Endothelial cell of hepatic sinusoid (primary cell): ENCODE results near the gene PRICKLE3.

Experiments used
- in situ Hi-C: cut with HindIII; loops from 2 replicates; pipeline ENCODE4 v1.10.0; 2017; ENCODE audit warnings: low sequenced_read_pairs

PRICKLE3 gene, protein sequence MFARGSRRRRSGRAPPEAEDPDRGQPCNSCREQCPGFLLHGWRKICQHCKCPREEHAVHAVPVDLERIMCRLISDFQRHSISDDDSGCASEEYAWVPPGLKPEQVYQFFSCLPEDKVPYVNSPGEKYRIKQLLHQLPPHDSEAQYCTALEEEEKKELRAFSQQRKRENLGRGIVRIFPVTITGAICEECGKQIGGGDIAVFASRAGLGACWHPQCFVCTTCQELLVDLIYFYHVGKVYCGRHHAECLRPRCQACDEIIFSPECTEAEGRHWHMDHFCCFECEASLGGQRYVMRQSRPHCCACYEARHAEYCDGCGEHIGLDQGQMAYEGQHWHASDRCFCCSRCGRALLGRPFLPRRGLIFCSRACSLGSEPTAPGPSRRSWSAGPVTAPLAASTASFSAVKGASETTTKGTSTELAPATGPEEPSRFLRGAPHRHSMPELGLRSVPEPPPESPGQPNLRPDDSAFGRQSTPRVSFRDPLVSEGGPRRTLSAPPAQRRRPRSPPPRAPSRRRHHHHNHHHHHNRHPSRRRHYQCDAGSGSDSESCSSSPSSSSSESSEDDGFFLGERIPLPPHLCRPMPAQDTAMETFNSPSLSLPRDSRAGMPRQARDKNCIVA

DNA sequence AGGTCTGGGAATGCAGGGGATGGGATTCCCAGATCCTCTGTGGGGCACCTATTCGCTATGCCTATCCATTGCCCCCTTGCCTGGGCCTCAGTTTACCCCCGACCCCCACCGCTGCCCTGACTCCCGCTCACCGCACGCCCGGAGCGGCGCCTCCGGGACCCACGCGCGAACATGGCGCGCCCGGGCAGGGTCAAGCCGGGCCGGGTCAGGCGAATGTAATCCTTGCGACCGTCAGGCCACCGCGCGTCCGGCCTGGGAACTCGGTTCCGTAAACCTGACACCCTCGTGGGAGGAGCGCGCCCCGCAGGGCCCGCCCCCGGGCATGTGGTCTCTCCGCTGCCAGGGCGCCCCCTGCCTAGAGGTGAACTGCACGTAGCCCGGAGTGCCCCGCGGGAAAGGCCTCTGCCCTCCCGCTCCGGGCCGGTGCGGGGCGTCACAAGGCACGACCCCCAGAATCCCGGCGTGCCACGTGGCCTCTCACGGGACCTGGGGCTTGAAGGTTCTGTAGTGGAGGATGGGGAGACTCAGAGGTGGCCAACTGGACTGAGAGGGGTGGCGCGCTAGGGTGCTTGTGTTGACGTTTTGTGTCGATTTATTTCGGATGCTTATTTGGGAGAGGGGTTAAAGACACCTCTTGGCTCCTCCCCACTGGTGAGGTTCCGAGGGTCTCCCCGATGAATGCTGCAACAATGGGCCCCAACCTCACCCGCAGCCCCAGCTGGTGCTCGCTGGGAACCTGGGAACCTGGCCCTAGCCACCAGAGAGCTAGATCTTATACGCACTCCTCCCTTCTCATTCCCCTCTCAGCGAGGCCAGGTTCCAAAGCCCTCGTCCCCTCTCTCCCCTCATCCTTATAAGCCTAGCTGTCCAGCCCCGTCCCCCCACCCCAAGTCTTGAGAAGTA lies at the start of gene PRICKLE3:
Gene PRICKLE3, minus strand, starts transcription at position 249 of the 903 bp plus-strand sequence. Its CDS starts 76 bp downstream, at position 173.
- in situ Hi-C loops: no loop called here

DNA sequence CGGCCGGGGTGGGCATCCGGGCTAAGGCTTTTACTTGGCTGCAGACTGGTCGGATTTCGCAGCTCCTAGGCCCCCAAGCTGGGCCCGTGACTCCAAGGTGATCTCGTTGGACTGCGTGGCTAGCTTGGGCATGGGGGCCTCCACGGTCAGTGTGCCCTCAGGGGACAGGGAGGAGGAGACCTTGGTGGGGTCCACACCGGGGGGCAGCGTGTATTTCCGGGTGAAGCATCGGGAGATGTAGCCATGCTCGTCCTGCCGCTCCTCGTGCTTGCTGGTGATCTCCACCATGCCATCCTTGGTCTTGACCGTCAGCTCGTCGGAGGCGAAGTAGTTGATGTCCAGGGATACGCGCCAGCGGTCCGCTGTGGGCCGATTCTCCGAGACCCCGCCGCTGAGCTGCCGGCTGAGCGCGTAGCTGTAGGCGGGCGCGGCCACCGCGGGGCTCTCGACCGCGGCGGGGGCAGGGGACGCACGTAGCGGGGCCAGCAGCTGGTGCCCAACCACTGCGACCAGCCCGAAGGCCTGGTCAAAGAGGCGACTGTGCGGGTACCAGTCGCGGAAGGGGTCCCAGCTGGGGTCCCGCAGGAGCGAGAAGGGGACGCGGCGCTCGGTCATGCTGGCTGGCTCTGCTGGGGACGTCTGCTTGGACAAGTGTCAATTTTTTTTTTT lies 47.8 kb upstream of the PRICKLE3 start:
- in situ Hi-C loops: no loop called here

DNA sequence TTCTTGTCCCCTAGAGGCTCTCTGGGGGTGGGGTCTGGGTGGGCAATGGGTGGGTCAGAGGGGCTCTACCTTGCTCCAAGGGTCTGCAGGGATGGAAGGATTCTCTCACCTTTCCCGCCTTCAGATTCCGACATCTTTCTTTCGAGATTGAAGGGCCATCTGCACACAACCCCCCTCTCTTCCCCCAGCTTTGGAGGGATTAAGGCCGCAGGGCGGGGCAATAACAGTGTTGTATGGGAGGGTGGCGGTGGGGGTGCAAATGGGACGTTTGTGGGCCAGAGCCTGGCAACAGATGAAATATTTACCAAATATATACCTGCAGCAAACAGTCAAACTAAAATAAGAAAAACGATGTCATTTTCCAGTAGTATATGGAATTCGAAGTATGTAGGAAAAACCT lies 47.0 kb upstream of the PRICKLE3 start, which contains the start of gene CACNA1F:
Gene CACNA1F, minus strand, starts transcription at position 165 of the 400 bp plus-strand sequence. Its CDS starts 31 bp downstream, at position 134.
- in situ Hi-C loops: no loop called here

DNA sequence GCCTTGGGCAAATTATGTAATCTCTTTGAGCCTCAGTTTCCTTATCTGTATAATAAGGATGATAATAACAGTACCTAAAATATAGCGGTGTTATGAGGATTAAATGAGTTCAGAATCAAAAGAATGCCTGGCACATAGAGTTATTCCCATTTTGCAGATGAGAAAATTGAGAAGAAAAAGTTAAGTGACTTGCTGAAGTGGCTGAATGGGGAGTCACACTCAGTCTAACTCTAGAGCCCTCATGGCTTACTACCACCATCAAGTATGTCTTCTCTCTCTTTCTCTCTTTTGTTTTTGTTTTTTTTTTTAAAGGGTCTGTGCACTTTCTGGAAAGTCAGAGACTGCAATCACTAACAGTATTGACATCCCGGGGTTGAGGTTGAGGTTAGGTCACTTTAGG lies 46.4 kb upstream of the PRICKLE3 start:
- in situ Hi-C loops: no loop called here

DNA sequence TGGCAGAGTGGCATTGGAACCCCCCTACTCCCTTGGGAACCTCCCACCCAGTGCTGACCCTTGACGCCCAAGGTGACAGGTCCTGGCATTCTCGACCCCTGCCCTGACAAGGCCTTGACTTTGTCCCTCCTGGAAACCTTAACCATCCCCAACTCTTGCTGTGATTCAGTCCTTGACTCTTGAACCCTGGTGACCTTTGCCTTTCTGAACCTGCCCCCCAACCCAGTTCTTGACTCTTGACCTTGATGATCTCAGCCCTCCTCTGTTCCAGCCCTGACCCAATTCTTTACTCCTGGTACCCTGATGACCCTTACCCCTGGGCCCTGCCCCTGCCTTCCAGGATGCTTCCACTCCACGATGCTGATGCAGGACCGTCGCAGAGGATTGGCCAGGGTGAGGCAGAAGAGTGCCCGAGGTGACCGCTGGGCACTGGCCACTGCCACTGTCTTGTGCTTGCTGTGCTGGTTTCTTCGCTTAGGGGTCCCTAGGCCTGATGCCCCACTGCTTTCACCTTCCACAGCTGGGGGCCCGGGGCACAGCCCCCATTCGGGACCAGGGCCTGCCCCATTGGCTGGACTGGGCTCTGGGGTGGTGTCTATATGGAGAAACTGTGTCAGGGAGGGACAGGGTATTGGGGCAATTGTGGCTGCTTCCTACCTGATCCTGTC lies 45.3 kb upstream of the PRICKLE3 start:
- in situ Hi-C loops: no loop called here

DNA sequence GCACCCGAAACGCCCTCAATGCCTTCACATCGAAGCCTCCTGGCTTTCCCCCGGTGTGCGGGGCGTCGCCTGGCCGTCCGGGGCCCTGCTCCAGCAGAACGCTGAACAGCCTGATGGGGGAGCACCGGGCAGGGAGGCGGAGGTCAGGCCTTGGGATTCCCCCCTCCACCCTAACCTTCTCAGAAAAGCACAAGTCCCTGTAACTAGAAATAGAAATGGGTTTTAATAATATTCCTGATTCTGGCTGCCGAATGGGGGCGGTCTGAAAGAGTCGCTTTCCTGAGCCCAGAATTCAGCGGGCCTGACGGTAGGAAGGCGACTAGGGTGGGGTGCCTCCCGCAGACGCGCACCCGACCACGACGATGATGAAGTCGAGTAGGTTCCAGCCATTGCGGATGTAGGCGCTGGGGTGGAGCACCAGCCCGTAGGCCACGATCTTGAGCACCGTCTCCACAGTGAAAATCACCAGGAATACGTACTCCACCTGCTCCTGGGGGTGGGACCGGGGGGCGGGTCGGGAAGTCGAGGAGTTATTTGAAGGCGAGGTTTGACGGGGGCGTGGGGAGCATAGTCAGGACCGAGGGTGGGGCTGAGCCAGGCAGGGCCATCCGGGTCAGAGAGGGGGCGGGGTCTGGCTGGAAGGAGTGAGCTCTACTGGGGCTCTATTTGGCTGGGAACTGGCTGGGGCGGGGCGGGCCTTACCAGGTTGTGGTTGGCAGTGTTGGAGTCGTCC lies 44.5 kb upstream of the PRICKLE3 start:
- in situ Hi-C loops: no loop called here

DNA sequence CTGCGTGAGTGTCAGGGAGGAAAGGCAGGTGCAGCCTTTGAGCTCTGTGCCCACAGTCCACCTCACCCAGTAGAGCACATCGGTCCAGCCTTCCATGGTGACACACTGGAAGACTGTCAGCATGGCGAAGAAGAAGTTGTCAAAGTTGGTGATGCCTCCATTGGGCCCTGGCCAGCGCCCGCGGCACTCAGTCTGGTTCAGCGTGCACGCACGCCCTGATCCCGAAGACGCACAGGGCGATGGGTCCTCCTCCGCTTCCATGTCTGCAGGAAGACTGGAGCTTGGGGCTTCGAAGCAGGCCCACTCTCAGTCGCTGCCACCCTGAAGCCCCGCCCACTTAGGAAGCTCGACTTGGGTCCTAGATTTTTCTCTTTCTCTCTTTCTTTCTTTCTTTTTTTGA lies 42.0 kb upstream of the PRICKLE3 start:
- in situ Hi-C loops: no loop called here

DNA sequence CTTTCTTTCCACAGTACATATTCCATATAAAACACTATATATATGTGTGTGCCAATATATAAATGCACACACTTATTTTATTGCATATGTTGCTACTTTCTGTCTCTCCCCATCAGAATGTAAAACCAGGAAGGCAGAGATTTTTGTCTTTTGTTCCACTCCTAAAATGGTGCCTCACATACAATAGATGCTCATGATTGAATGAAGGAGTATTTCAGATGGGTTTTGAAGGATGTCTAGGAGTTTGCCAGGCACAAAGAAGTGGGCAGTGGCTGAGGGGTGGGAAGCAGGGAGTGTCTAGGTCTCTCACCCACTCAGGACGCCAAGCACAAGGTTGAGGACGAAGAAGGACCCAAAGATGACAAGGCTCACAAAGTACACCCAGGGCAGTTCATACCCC lies 41.6 kb upstream of the PRICKLE3 start:
- in situ Hi-C loops: no loop called here

DNA sequence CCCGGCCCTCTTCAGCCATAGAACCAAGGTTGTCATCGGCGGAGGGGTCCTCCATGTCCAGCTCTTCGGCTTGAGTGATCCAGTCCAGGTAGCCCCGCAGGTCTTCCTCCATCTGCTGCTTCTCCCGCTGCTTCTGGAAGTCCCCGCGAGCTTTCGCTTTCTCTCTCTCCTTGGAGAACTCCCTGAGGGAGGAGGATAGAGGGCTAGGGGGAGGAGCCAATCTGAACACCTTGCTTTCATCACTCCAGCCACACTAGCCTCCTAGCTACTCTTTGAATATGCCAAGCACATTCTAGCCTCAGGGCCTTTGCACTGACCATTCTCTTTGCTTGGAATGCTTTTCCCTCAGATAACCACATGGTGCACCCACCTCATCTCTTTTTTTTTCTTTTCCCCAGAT lies 40.8 kb upstream of the PRICKLE3 start:
- in situ Hi-C loops: no loop called here

DNA sequence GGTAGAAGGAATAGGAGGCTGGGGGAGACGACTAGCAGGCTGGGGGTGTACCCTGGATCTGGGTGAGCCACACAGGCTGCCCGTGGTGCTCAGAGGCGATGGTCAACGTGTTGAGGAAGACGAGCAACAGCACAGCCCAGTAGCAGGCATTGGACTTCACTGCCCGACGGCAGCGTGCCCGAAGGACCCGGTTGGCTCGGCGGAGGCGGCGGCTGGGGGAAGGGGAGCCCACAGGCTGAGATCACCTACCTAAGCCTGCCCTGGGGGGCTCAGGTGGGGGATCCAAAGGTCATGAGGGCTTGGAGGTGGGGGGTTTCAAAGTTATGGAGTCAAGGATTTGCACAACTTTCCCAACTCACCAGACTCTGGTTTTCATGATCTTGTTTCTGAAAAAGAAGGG lies 39.7 kb upstream of the PRICKLE3 start:
- in situ Hi-C loops: no loop called here

DNA sequence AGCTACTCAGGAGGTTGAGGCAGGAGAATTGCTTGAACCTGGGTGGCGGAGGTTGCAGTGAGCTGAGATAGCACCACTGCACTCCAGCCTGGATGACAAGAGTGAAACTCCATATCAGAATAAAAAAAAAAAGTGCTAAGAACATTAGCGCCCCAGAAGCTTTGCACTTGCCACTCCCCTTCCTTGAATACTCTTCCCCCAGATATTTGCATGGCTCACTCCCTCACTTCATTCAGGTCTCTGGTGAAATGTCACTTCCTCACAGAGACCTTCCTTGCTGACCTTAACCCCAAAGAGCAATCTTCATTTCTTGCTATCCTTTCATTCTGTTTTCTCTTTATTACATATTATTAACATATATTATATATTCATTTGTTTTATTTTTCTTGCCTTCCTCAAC lies 35.7 kb upstream of the PRICKLE3 start:
- in situ Hi-C loops: no loop called here

DNA sequence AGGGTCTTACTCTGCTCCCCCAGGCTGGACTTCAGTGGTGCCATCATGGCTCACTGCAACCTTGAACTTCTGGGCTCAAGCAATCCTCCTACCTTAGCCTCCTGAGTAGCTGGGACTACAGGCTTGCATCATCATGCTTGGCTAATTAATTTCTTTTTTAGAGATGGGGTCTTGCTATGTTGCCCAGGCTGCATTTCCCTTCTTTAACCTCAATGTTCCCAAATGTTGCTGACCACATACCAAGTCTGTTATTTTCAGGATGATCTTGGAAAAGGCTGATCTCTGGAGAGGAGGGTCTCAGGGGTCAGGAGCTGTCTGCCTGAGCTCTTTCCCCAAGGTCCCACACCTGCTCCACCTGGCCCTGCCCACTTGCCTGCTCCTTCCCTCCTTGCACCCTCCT lies 33.9 kb upstream of the PRICKLE3 start:
- in situ Hi-C loops: no loop called here

DNA sequence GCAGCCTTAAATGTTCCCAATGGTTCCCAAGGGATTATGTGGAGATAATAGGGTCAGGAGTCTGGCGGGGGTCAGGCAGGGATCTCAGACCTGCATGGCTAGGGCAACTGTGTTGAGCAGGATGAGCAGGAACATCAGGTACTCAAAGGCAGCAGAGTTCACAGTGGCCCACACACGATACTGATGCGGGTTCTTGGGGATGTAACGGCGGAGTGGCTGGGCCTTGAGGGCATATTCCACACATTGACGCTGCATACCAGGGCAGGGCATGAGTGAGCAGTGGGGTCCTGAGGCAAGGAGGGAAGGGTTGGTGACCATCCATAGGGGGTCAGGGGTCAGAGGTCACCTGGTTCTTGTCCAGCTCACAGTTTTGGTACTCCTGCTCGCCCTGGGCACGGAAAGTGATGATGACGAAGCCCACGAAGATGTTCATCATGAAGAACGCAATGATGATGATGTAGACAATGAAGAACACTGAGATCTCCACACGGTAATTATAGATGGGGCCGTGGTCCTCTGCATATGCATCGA lies 28.9 kb upstream of the PRICKLE3 start:
- in situ Hi-C loops: no loop called here

DNA sequence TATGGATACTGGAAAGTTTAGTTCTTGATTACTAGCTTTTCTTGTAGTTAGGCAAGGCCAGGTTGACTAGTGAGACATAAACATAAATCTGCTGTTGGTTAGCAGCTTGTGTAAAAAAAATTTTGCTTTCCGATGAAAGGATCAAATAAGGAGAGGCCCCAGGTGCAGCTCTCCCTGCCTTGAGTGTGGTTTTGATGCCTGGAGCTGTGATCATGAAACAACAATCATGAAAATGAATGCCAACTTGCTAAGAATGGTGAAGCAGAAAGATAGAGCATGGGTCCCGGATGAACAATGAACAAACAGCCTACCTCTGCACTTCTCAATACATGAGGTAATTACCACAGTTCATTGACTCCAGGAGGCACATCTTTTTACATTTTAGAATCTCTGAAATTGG lies 28.2 kb upstream of the PRICKLE3 start:
- in situ Hi-C loops: no loop called here

DNA sequence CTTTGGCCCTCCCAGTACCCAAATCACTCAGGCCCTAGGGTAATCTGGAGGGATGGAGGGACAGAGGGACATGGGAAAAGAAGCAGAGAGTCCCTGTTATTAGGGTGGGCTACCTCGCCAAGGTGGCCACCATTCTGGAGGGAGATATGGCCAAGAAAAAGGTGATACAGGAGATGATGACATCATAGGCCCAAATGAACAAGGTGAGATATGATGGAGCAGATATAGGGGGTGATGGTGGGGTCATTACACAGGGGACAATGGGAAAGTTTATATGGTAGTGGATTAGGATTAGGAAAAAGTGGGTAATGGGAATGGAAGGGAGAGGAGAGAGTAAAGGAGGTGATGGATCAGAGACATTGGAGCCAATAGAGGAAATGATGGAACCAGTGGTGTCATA lies 26.7 kb upstream of the PRICKLE3 start:
- in situ Hi-C loops: no loop called here

DNA sequence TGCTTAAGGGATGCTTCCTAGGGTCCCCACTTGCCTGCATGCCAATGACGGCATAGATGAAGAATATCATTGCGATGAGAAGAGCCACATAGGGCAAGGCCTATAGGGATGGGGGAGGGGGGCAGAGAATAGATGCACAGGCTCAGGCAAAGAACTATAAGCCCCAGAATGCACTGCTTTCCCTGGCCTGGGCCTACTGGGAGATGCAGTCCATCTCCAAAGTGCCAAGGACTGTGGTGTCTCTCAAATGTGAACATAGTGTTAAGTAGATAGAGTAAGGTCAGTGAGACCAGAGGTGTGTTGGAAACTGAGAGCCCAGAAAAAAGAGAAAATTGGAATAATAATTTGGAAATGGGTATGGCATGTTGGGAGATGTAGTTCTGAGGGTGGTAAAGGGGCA lies 26.0 kb upstream of the PRICKLE3 start:
- in situ Hi-C loops: no loop called here

DNA sequence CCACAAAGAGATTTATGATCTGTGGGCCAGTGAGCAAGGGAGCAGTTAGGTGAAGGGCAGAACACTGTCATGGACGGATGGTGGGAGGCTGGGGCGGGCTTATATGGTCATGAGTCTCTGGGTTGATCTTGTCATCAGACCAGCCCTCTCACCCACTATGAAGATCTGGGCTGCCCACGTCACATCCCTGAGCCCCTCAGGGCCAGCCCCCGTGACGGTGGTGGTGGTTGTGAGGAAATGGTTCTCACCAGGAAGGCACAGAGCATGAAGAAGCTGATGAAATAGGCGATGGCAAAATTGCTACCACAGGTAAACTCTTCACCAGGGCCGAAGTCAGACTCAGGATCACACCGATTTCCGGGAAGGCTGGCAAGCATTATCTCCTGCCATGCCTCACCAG lies 24.9 kb upstream of the PRICKLE3 start:
- in situ Hi-C loops: no loop called here

DNA sequence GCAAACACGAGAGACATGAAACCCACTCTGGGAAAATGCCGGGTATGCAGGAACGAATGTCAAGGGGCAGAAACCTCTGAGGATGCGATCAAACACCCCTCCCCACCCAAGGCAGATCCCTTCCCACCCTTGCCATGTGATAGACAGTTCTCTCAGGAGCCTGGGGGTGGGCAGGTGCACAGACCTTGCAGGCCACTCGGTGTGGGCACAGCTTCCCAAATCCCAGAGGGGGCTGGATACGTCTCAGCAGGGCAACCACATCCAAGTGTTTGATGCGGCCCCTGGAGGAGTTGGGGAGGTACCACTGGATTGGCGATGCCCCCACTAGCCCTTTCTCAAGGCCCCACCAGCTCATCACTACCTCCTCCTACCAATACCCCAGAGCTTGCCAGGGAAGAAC lies 24.2 kb upstream of the PRICKLE3 start:
- in situ Hi-C loops: no loop called here

DNA sequence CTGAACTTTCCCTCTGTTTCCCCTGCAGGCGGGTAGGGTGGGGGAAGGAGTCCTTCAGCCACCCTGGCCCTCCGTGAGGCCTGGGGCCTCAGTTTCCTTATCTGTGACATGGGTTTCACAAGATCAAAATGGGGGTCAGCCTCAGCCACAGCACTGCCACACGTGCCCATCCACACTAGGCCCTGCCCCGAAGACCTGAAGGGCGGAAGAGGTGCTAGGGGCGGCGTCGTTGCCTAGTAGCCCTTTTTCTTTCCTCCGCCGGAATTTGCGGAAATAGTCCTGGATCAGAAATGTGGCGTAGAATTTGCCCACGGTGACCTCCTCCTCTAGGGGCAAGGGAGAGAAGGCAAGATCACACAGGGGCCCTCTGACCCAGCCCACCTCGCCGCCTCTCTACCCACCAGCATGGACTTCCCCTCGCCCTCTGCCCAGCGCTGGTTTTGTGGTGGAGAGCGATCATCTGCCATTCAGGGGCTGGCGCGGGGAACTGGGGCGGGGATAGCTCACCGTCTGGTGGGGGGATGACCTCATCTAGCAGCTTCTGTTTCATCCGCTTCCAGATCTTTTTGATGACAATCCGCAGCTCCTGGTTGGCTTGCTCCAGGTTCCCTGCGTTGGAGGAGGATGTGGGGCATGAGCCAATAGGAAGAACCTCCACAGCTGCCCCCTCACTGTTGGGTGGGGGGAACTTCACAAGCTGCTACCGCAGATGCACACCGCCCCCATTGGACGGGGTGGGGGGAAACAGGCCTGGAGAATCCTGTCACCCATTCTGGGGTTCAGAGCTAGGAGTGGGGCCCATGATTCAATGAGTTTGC lies 23.5 kb upstream of the PRICKLE3 start:
- in situ Hi-C loops: no loop called here
